GM18499 (cell line): ENCODE results near the gene SHH.

Experiments used
- ATAC-seq: cut with Tn5 transposase; IDR thresholded peaks from one replicate; pipeline ENCODE4 v1.9.1; 2021; ENCODE audit warnings: moderate number of reproducible peaks; ENCODE audit not compliant: insufficient read depth, unreplicated experiment

Gene SHH

GRCh38 chr7:155770241-155770640, 42.0 kb downstream of the SHH start:
- ATAC-seq: no peak

GRCh38 chr7:155769701-155770100, 42.6 kb downstream of the SHH start:
- no peak for ATAC-seq

GRCh38 chr7:155766966-155767916, 45.0 kb downstream of the SHH start:
- no peak for ATAC-seq

- ATAC-seq: no peak
Observed at GRCh38 chr7:155766386-155766785, 45.9 kb downstream of the SHH start.

- no peak for ATAC-seq
Observed at GRCh38 chr7:155765458-155765857, 46.8 kb downstream of the SHH start.

GRCh38 chr7:155764438-155764793, 47.8 kb downstream of the SHH start:
- ATAC-seq: no peak

- ATAC-seq: peak; percentile 37
Observed at GRCh38 chr7:155763691-155764437, 48.4 kb downstream of the SHH start.

GRCh38 chr7:155763122-155763521, 49.1 kb downstream of the SHH start:
- ATAC-seq: no peak

GRCh38 chr7:155762655-155763054, 49.6 kb downstream of the SHH start:
- ATAC-seq: no peak

GRCh38 chr7:155762036-155762435, 50.2 kb downstream of the SHH start:
- ATAC-seq: no peak

- ATAC-seq: no peak
Observed at GRCh38 chr7:155761162-155761561, 51.1 kb downstream of the SHH start.

- no peak for ATAC-seq
Observed at GRCh38 chr7:155759740-155760430, 52.4 kb downstream of the SHH start.

- ATAC-seq: no peak
Observed at GRCh38 chr7:155758348-155758747, 53.9 kb downstream of the SHH start.

GRCh38 chr7:155756322-155756721, 55.9 kb downstream of the SHH start:
- no peak for ATAC-seq

- no peak for ATAC-seq
Observed at GRCh38 chr7:155755026-155755425, 57.2 kb downstream of the SHH start.

GRCh38 chr7:155754165-155754564, 58.1 kb downstream of the SHH start:
- ATAC-seq: no peak

- ATAC-seq: no peak
Observed at GRCh38 chr7:155753446-155753965, 58.8 kb downstream of the SHH start.

GRCh38 chr7:155752756-155753445, 59.4 kb downstream of the SHH start:
- ATAC-seq: peak; percentile 47

GRCh38 chr7:155751409-155751808, 60.9 kb downstream of the SHH start:
- no peak for ATAC-seq
